GM21367 (cell line): ENCODE data around the gene MED12L.
"Not testable (repeated sequence)": the region's sequence is repeated elsewhere in the genome, so short reads cannot be mapped to it uniquely, and the experiment has no call there.

Experiments
- ATAC-seq: cut with Tn5 transposase; IDR thresholded peaks from one replicate; pipeline ENCODE4 v1.9.1; 2021; ENCODE audit not compliant: unreplicated experiment

The MED12L gene

GRCh38 chr3:151234825-151235224 is 149.4 kb downstream of the MED12L start:
- ATAC-seq, result no peak

GRCh38 chr3:151236316-151236715 is 150.9 kb downstream of the MED12L start:
- no peak for ATAC-seq

GRCh38 chr3:151236736-151237135 is 151.3 kb downstream of the MED12L start:
- no peak for ATAC-seq

GRCh38 chr3:151242006-151242405 is 156.5 kb downstream of the MED12L start:
- ATAC-seq, result not testable (repeated sequence)

- ATAC-seq, result no peak
Measured at GRCh38 chr3:151248772-151249337, 163.4 kb downstream of the MED12L start.

GRCh38 chr3:151256749-151257148 is 171.3 kb downstream of the MED12L start:
- no peak for ATAC-seq

- ATAC-seq, result no peak
Measured at GRCh38 chr3:151259664-151260063, 174.2 kb downstream of the MED12L start.

- no peak for ATAC-seq
Measured at GRCh38 chr3:151262871-151263525, 177.5 kb downstream of the MED12L start.

DNA sequence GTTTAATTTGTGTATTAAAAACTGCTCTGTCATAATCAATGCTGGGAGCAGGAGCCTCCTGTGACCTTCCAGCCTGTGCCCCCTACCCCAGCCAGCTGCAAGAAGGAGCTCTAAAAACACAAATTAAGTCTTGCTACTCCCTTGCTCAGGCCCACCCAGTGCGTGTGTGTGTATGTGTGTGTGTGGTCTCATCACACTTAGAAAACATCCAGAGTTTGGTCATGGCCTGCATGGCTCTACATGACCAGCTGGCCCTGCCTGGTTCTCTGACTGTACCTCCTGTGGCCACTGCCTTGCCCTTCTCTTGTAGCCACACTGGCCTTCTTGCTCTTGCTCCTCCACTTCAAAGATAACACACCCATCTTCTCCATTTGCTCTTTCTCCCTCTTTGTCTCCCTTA is 179.1 kb downstream of the MED12L start:
- no peak for ATAC-seq

- ATAC-seq, result no peak
Measured at GRCh38 chr3:151265166-151265565, 179.7 kb downstream of the MED12L start.

DNA sequence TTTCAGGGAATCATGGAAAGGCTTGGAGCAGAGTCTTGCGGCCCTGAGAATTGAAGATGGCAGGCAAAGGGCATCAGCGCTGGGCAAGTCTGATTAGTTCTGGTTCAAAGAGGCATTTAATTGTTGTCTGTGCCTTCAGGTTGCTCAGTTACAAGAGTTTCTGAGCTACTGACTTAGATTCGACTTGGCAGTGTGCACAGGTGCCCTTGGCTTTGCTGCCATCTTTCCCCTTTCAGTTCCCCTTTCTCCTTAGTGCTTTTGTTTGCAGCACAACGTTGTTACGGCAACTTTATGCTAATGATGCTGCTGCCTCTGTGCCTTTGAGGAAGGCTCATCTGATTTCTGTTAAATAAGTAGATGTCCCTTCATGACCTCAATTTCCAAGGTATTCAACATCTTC is 180.4 kb downstream of the MED12L start:
- ATAC-seq, result peak; percentile 96

- ATAC-seq, result no peak
Measured at GRCh38 chr3:151267066-151267465, 181.6 kb downstream of the MED12L start.

GRCh38 chr3:151268267-151269235 is 183.1 kb downstream of the MED12L start:
- peak; percentile 52 for ATAC-seq

- ATAC-seq, result no peak
Measured at GRCh38 chr3:151269631-151270030, 184.2 kb downstream of the MED12L start.

- ATAC-seq, result no peak
Measured at GRCh38 chr3:151275091-151275490, 189.6 kb downstream of the MED12L start.

DNA sequence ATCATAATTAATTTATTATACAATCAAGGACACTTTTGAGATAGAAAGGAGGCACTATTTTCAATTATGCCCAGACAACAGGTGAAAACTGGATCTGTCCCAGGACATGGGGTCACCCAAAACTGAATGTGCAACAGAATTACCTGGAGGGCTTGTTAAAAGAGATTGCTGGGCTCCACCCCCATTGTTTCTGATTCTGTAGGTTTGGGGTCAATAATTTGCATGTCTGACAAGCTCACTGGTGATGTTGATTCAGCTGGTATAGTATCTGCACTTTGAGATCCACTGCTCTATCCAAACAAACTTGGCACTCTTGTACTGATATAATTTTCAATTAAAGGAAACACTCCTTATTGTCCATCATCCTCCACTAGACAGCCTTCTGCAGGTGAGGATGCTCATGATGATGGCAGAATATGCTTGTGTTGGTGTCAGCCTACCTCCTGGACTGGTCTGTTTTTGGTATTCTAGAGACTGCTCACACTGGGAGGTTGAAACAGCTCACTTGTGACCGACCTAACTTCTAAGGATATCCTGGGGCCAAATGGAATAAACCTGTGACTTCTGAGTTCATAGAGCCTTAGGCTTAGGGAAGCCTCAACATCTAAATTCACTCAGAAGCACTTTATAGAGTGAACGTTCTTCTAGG is 190.7 kb downstream of the MED12L start:
- peak; percentile 13 for ATAC-seq

- peak; percentile 60 for ATAC-seq
Measured at GRCh38 chr3:151276687-151277042, 191.2 kb downstream of the MED12L start.

- peak; percentile 33 for ATAC-seq
Measured at GRCh38 chr3:151278230-151278629, 192.8 kb downstream of the MED12L start, which contains the start of gene P2RY14. P2RY14 (minus strand) TSS chr3:151278542; CDS start chr3:151214316, 64,226 bp downstream.

- no peak for ATAC-seq
Measured at GRCh38 chr3:151281671-151282324, 196.3 kb downstream of the MED12L start.

DNA sequence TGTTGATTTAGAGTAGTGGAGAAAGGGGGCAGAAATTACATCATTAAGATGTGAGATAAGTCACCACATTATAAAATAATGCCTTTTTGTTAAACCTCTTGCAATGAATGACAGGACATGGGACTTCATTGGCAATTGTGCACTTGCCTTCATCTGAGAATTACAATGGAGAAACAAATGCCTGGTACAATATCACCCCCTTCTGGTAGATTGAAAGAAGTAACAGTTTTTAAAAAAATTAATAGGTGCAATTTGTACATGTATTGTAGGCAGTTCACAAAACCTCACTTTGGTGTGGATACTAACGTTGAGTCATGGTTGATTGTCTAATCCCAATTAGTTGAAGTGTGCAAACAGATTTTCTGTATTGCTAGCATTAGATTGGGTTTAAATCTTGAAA is 197.5 kb downstream of the MED12L start:
- no peak for ATAC-seq

- ATAC-seq, result no peak
Measured at GRCh38 chr3:151283387-151283786, 197.9 kb downstream of the MED12L start.
